Muscle of leg (tissue), 11 donors: ENCODE results near the gene EMC8. TPM values are rescaled to one million over a fixed set of nuclear protein-coding genes. Genes with fewer than 3 reads are reported as not detected.
A peak's percentile ranks its signal among the peaks of the same experiment; 100 is the strongest.

ENCODE experiments used
- DNase-seq: peaks from one replicate; pipeline ENCODE4 v3.0.0; 2013
- H3K27ac ChIP-seq: one replicate; pipeline ENCODE4 v1.5.1; 2013; ENCODE audit warnings: mild to moderate bottlenecking, low read length, control low read depth
- H3K27me3 ChIP-seq: one replicate; pipeline ENCODE4 v1.6.1; 2013; ENCODE audit warnings: low read length; ENCODE audit not compliant: control insufficient read depth, insufficient read depth
- H3K36me3 ChIP-seq: one replicate; pipeline ENCODE4 v1.6.1; 2013; ENCODE audit warnings: low read length; ENCODE audit not compliant: control insufficient read depth, insufficient read depth
- H3K4me1 ChIP-seq: one replicate; pipeline ENCODE4 v1.6.1; 2013; ENCODE audit warnings: low read length; ENCODE audit not compliant: control insufficient read depth, insufficient read depth
- H3K4me3 ChIP-seq: one replicate; pipeline ENCODE4 v1.5.1; 2013; ENCODE audit warnings: low read length, control low read depth
- H3K9me3 ChIP-seq: replicated peaks from 2 replicates; pipeline ENCODE4 v1.6.1; 2013; ENCODE audit warnings: low read depth, low read length; ENCODE audit not compliant: control insufficient read depth
- WGBS: methylation state at CpG from one replicate; pipeline ENCODE4 v1.1.5; 2013; ENCODE audit warnings: missing lambda C conversion rate; ENCODE audit not compliant: insufficient coverage; 5-methylcytosine and 5-hydroxymethylcytosine counted together
- polyA plus RNA-seq, 8 donors: library from polyadenylated mRNA; unstranded; fragments of 120-200 nt; gene quantifications; one replicate each; pipeline versions ENCODE4 v1.2.1 to v1.2.3, GENCODE V29; 2013; ENCODE audit warnings: inconsistent platforms in 1 of 8, low replicate concordance in 1 of 8; ENCODE audit not compliant: insufficient read length in 8 of 8, insufficient read depth in 1 of 8
- total RNA-seq: library from RNA; stranded (reverse); fragments of 120-200 nt; gene quantifications from one replicate; pipeline ENCODE4 v1.2.4, GENCODE V29; 2013

EMC8 gene
- total and polyA plus RNA-seq, 9 donors = 17.4 to 24.9 (median 20.1) TPM

GRCh38 chr16:85778873-85779272 is 20.5 kb downstream of the EMC8 start:
- peaks cover 6% of the 10 kb centered on the region for H3K4me1 ChIP-seq
- H3K27me3 ChIP-seq = no peaks in the 10 kb centered on the region
- no peaks in the 10 kb centered on the region for H3K9me3 ChIP-seq
- 70% methylated on average over 9 of the region's 12 CpGs for WGBS
- H3K27ac ChIP-seq = peak overlapping the region; percentile 21
- H3K4me3 ChIP-seq = no peak overlapping the region
- H3K36me3 ChIP-seq = peaks cover 48% of the 10 kb centered on the region
- peak; percentile 15 for DNase-seq

- Histone ChIP-seq H3K27ac (peak overlapping the region; percentile 20), H3K36me3 (peaks cover 47% of the 10 kb centered on the region), H3K4me1 (peaks cover 6% of the 10 kb centered on the region), H3K9me3 (no peaks in the 10 kb centered on the region), H3K27me3 (no peaks in the 10 kb centered on the region), H3K4me3 (no peak overlapping the region)
- no peak for DNase-seq
- 45% methylated on average over 3 of the region's 4 CpGs for WGBS
Measured at GRCh38 chr16:85777583-85778310, 21.6 kb downstream of the EMC8 start.

- Histone ChIP-seq H3K27ac (no peak overlapping the region), H3K9me3 (no peaks in the 10 kb centered on the region), H3K27me3 (no peaks in the 10 kb centered on the region), H3K4me1 (no peaks in the 10 kb centered on the region), H3K4me3 (no peak overlapping the region), H3K36me3 (peaks cover 26% of the 10 kb centered on the region)
- no peak for DNase-seq
- WGBS = 95% methylated on average over 4 of the region's 8 CpGs
Measured at GRCh38 chr16:85774811-85775210, 24.5 kb downstream of the EMC8 start.

- no peaks in the 10 kb centered on the region for H3K4me1 ChIP-seq
- H3K9me3 ChIP-seq = no peaks in the 10 kb centered on the region
- H3K36me3 ChIP-seq = peaks cover 20% of the 10 kb centered on the region
- DNase-seq = no peak
- H3K4me3 ChIP-seq = no peak overlapping the region
- H3K27ac ChIP-seq = no peak overlapping the region
- no peaks in the 10 kb centered on the region for H3K27me3 ChIP-seq
- WGBS = no CpG with 5 or more reads among the region's 6 CpGs
Measured at GRCh38 chr16:85774136-85774535, 25.2 kb downstream of the EMC8 start.

DNA sequence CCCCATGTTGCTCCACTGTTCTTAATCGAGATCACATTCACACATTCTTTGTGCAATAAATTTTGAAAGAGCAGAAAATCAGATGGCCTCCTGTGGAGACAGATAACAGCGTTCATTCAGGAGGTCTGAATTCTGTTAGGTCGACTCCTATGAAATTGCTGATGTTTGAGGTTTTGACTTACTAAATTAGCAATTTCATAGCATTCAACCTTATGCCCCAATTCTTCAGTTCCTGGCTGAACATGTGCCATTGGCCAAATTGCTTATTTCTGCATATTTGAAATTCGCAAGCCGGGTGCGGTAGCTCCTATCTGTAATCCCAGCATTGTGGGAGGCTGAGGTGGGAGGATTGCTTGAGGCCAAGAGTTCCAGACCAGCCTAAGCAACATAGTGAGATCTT is 26.3 kb downstream of the EMC8 start:
- Histone ChIP-seq H3K27ac (no peak overlapping the region), H3K27me3 (no peaks in the 10 kb centered on the region), H3K4me3 (no peak overlapping the region), H3K4me1 (no peaks in the 10 kb centered on the region), H3K9me3 (no peaks in the 10 kb centered on the region), H3K36me3 (peaks cover 10% of the 10 kb centered on the region)
- DNase-seq = no peak
- no CpG with 5 or more reads among the region's 6 CpGs for WGBS

DNA sequence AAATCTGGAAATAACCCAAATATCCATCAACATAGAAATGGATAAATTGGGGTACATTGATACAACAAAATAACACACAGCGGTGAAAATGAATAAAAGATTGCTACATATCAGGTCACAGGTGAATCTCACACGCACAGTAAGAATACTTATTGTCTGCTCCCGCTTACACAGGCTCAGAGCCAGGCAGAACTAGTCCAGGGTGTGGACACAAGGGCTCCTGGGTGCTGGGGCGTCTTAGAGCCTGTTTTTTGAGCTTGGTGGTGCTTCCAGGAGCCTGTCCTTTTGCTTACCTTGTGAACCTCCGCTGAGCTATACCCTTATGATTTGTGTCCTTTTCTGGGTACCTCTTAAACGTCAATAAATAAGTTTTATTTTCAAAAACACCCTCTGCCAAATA is 28.6 kb downstream of the EMC8 start:
- Histone ChIP-seq H3K36me3 (no peaks in the 10 kb centered on the region), H3K9me3 (no peaks in the 10 kb centered on the region), H3K4me1 (no peaks in the 10 kb centered on the region), H3K4me3 (no peak overlapping the region), H3K27ac (no peak overlapping the region), H3K27me3 (peaks cover 8% of the 10 kb centered on the region)
- 100% methylated on average over 1 of the region's 6 CpGs for WGBS
- no peak for DNase-seq

DNA sequence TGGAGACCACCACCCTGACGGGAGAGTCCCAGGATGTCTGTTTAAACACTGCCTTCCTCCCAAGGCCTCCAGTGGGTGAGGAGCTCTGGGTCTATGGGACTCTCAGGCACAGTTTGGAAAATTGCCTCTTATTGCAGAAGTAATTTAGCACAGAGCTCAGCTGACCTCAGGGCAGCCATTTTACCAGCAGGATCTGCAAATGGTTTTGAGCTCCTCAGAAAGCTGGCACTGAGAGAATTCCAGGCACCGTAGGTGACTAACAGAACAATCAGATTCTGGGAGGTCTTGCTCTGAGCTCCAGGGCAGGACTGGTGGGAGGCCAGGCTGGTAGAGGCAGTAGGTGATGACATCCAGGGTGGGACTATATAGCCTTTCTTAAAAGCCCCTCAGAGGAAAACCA is 31.1 kb downstream of the EMC8 start:
- no peaks in the 10 kb centered on the region for H3K36me3 ChIP-seq
- H3K4me3 ChIP-seq = no peak overlapping the region
- peaks cover 15% of the 10 kb centered on the region for H3K27me3 ChIP-seq
- no peak overlapping the region for H3K27ac ChIP-seq
- H3K4me1 ChIP-seq = no peaks in the 10 kb centered on the region
- H3K9me3 ChIP-seq = no peaks in the 10 kb centered on the region
- DNase-seq = no peak
- 22% methylated on average over 1 of the region's 2 CpGs for WGBS

GRCh38 chr16:85767531-85767930 is 31.8 kb downstream of the EMC8 start:
- H3K4me3 ChIP-seq = no peak overlapping the region
- WGBS = 74% methylated on average over 5 of the region's 8 CpGs
- H3K4me1 ChIP-seq = no peaks in the 10 kb centered on the region
- no peak overlapping the region for H3K27ac ChIP-seq
- peaks cover 15% of the 10 kb centered on the region for H3K27me3 ChIP-seq
- DNase-seq = no peak
- no peaks in the 10 kb centered on the region for H3K36me3 ChIP-seq
- no peaks in the 10 kb centered on the region for H3K9me3 ChIP-seq

GRCh38 chr16:85765767-85766166 is 33.6 kb downstream of the EMC8 start:
- Histone ChIP-seq H3K9me3 (no peaks in the 10 kb centered on the region), H3K4me1 (no peaks in the 10 kb centered on the region), H3K27me3 (peaks cover 22% of the 10 kb centered on the region), H3K36me3 (no peaks in the 10 kb centered on the region), H3K27ac (no peak overlapping the region), H3K4me3 (no peak overlapping the region)
- WGBS = 67% methylated on average over 2 of the region's 8 CpGs
- no peak for DNase-seq

DNA sequence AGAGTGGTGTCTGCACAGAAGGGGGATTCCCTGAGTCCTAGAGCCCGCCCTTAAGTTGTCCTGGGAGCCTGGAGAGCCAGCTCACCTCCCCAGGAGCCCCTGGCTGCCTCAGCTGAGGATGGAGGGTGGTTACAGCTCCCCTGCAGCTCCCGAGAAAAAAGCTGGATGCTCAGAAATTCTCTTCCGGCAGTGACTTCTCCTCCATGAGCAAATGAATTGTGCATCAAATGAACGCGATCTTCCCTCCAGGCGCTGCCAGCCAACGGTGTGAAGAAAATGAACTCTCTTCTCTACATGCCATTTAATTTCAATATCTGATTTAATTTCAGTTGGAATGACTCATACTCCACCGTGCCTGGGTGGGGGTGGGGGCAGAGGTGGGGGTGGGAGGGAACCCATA is 34.1 kb downstream of the EMC8 start:
- H3K36me3 ChIP-seq = no peaks in the 10 kb centered on the region
- WGBS = 25% methylated on average over 2 of the region's 8 CpGs
- no peak for DNase-seq
- H3K27me3 ChIP-seq = peaks cover 28% of the 10 kb centered on the region
- no peak overlapping the region for H3K4me3 ChIP-seq
- no peak overlapping the region for H3K27ac ChIP-seq
- no peaks in the 10 kb centered on the region for H3K9me3 ChIP-seq
- no peaks in the 10 kb centered on the region for H3K4me1 ChIP-seq

GRCh38 chr16:85763616-85764015 is 35.7 kb downstream of the EMC8 start:
- peaks cover 44% of the 10 kb centered on the region for H3K27me3 ChIP-seq
- 86% methylated on average over 1 of the region's 2 CpGs for WGBS

More at GRCh38 chr16:85763616-85764015, 35.7 kb downstream of the EMC8 start:
- no peaks in the 10 kb centered on the region for H3K9me3 ChIP-seq
- H3K27ac ChIP-seq = no peak overlapping the region
- DNase-seq = no peak
- no peak overlapping the region for H3K4me3 ChIP-seq
- no peaks in the 10 kb centered on the region for H3K4me1 ChIP-seq
- no peaks in the 10 kb centered on the region for H3K36me3 ChIP-seq
